ENCODE results near the gene TYK2.

Gene TYK2

GRCh38 chr19:10332158-10332964, 48.0 kb downstream of the TYK2 start:
- no peak for TF ChIP-seq CTCF (IDR thresholded peaks at IDR 0.05; ENCODE audit: low read depth, low read length, missing control alignments)
- in situ Hi-C loops (cut with HindIII; ENCODE audit: low sequenced_read_pairs), result no loop called here
- DNase-seq (ENCODE audit: low read depth), result no peak
- H3K4me3 ChIP-seq (ENCODE audit: low read depth, low read length), result peak overlapping the region; percentile 68

GRCh38 chr19:10329555-10329954, 50.8 kb downstream of the TYK2 start:
- no peak overlapping the region for H3K4me3 ChIP-seq (ENCODE audit: low read depth, low read length)
- in situ Hi-C loops (cut with HindIII; ENCODE audit: low sequenced_read_pairs), result no loop called here
- no peak for DNase-seq (ENCODE audit: low read depth)
- TF ChIP-seq CTCF (IDR thresholded peaks at IDR 0.05; ENCODE audit: low read depth, low read length, missing control alignments), result no peak

- in situ Hi-C loops (cut with HindIII; ENCODE audit: low sequenced_read_pairs), result no loop called here
- TF ChIP-seq CTCF (IDR thresholded peaks at IDR 0.05; ENCODE audit: low read depth, low read length, missing control alignments), result no peak
- no peak overlapping the region for H3K4me3 ChIP-seq (ENCODE audit: low read depth, low read length)
- no peak for DNase-seq (ENCODE audit: low read depth)
These were observed 51.6 kb downstream of the TYK2 start for GRCh38 chr19:10328558-10329429.

- TF ChIP-seq CTCF (IDR thresholded peaks at IDR 0.05; ENCODE audit: low read depth, low read length, missing control alignments), result no peak
- H3K4me3 ChIP-seq (ENCODE audit: low read depth, low read length), result no peak overlapping the region
- in situ Hi-C loops (cut with HindIII; ENCODE audit: low sequenced_read_pairs), result no loop called here
- DNase-seq (ENCODE audit: low read depth), result no peak
These were observed 52.6 kb downstream of the TYK2 start for GRCh38 chr19:10327793-10328192.

- no peak overlapping the region for H3K4me3 ChIP-seq (ENCODE audit: low read depth, low read length)
- in situ Hi-C loops (cut with HindIII; ENCODE audit: low sequenced_read_pairs), result no loop called here
- DNase-seq (ENCODE audit: low read depth), result no peak
- TF ChIP-seq CTCF (IDR thresholded peaks at IDR 0.05; ENCODE audit: low read depth, low read length, missing control alignments), result no peak
These were observed 54.6 kb downstream of the TYK2 start for GRCh38 chr19:10325732-10326131.

GRCh38 chr19:10321874-10322835, 58.2 kb downstream of the TYK2 start:
- no peak overlapping the region for H3K4me3 ChIP-seq (ENCODE audit: low read depth, low read length)
- no peak for TF ChIP-seq CTCF (IDR thresholded peaks at IDR 0.05; ENCODE audit: low read depth, low read length, missing control alignments)
- in situ Hi-C loops (cut with HindIII; ENCODE audit: low sequenced_read_pairs), result no loop called here
- no peak for DNase-seq (ENCODE audit: low read depth)

All from astrocyte of the cerebellum (primary cell).